ENCODE results near the gene MIEF1.

Gene MIEF1

GRCh38 chr22:39556970-39557841 is 55.1 kb downstream of the MIEF1 start:
- DNase-seq (ENCODE audit: low read depth, low spot score), result no peak

- DNase-seq (ENCODE audit: low read depth, low spot score), result no peak
Measured at GRCh38 chr22:39558254-39558727, 56.2 kb downstream of the MIEF1 start.

GRCh38 chr22:39558950-39559349 is 56.9 kb downstream of the MIEF1 start:
- DNase-seq (ENCODE audit: low read depth, low spot score), result no peak

GRCh38 chr22:39559456-39560105 is 57.5 kb downstream of the MIEF1 start:
- DNase-seq (ENCODE audit: low read depth, low spot score), result no peak

GRCh38 chr22:39560127-39560526 is 58.0 kb downstream of the MIEF1 start:
- no peak for DNase-seq (ENCODE audit: low read depth, low spot score)

GRCh38 chr22:39562839-39563489 is 60.9 kb downstream of the MIEF1 start:
- DNase-seq (ENCODE audit: low read depth, low spot score), result no peak

- no peak for DNase-seq (ENCODE audit: low read depth, low spot score)
Measured at GRCh38 chr22:39563571-39564428, 61.7 kb downstream of the MIEF1 start.

- no peak for DNase-seq (ENCODE audit: low read depth, low spot score)
Measured at GRCh38 chr22:39565414-39565944, 63.4 kb downstream of the MIEF1 start.

GRCh38 chr22:39567135-39567946 is 65.3 kb downstream of the MIEF1 start:
- no peak for DNase-seq (ENCODE audit: low read depth, low spot score)
